ENCODE results near the gene PDE4D. TPM values are rescaled to one million over a fixed set of nuclear protein-coding genes. Genes with fewer than 3 reads are reported as not detected.

The PDE4D gene
- total RNA-seq, 1 donor from 2014 or later = 219 TPM

GRCh38 chr5:59276325-59276675, 617.2 kb downstream of the PDE4D start:
- no peak for DNase-seq

GRCh38 chr5:59275510-59276324, 617.8 kb downstream of the PDE4D start:
- no peak for DNase-seq

- no peak for DNase-seq
These were observed 618.4 kb downstream of the PDE4D start for GRCh38 chr5:59275170-59275509.

- no peak for DNase-seq
These were observed 619.4 kb downstream of the PDE4D start for GRCh38 chr5:59274106-59274636.

GRCh38 chr5:59272809-59273427, 620.6 kb downstream of the PDE4D start:
- DNase-seq = no peak

GRCh38 chr5:59268756-59269415, 624.6 kb downstream of the PDE4D start:
- DNase-seq = no peak

GRCh38 chr5:59267033-59267432, 626.5 kb downstream of the PDE4D start:
- DNase-seq = no peak

GRCh38 chr5:59266410-59266809, 627.1 kb downstream of the PDE4D start:
- no peak for DNase-seq

GRCh38 chr5:59264639-59265245, 628.8 kb downstream of the PDE4D start:
- no peak for DNase-seq

GRCh38 chr5:59264013-59264412, 629.5 kb downstream of the PDE4D start:
- no peak for DNase-seq

GRCh38 chr5:59261969-59262368, 631.6 kb downstream of the PDE4D start:
- no peak for DNase-seq

GRCh38 chr5:59260973-59261372, 632.6 kb downstream of the PDE4D start:
- DNase-seq = no peak

GRCh38 chr5:59260200-59260599, 633.3 kb downstream of the PDE4D start:
- DNase-seq = no peak

- no peak for DNase-seq
These were observed 634.3 kb downstream of the PDE4D start for GRCh38 chr5:59259237-59259636.

- no peak for DNase-seq
These were observed 635.8 kb downstream of the PDE4D start for GRCh38 chr5:59257488-59258400.

- DNase-seq = no peak
These were observed 637.2 kb downstream of the PDE4D start for GRCh38 chr5:59256331-59256730.

GRCh38 chr5:59254055-59254687, 639.4 kb downstream of the PDE4D start:
- DNase-seq = no peak

GRCh38 chr5:59253625-59254024, 639.9 kb downstream of the PDE4D start:
- DNase-seq = no peak

- DNase-seq = no peak
These were observed 641.9 kb downstream of the PDE4D start for GRCh38 chr5:59251627-59252026.

- DNase-seq = no peak
These were observed 643.8 kb downstream of the PDE4D start for GRCh38 chr5:59249726-59250125.

- DNase-seq = no peak
These were observed 644.4 kb downstream of the PDE4D start for GRCh38 chr5:59249160-59249559.

All from occipital lobe (tissue), 2 donors.